Smooth muscle cell (in vitro differentiated cells): ENCODE data around the gene ADAT3. TPM values are rescaled to one million over a fixed set of nuclear protein-coding genes. Genes with fewer than 3 reads are reported as not detected.
A peak's percentile ranks its signal among the peaks of the same experiment; 100 is the strongest.

Experiments used
- DNase-seq: peaks from one replicate; lab custom pipeline; 2025; ENCODE audit not compliant: unreplicated experiment; lab: John Stamatoyannopoulos, UW
- H2AFZ ChIP-seq: fragments of 200-600 bp; sonication (generic); 2 replicates; pipeline ENCODE4 v1.6.0; 2016; ENCODE audit warnings: antibody characterized with exemption, low read depth, mild to moderate bottlenecking
- H3F3A ChIP-seq: fragments of 200-600 bp; sonication (generic); 2 replicates; pipeline ENCODE4 v1.6.0; 2017; ENCODE audit warnings: antibody characterized with exemption, low read depth
- H3K27ac ChIP-seq: fragments of 200-600 bp; sonication (generic); 2 replicates; pipeline ENCODE4 v1.5.1; 2016; ENCODE audit warnings: low read depth, mild to moderate bottlenecking
- H3K27me3 ChIP-seq: fragments of 200-600 bp; sonication (generic); 2 replicates; pipeline ENCODE4 v1.6.1; 2016; ENCODE audit warnings: low read depth, mild to moderate bottlenecking
- H3K36me3 ChIP-seq: fragments of 200-600 bp; sonication (generic); 2 replicates; pipeline ENCODE4 v1.5.1; 2016; ENCODE audit warnings: low read depth
- H3K4me1 ChIP-seq: fragments of 200-600 bp; sonication (generic); 2 replicates; pipeline ENCODE4 v1.5.1; 2016; ENCODE audit warnings: low read depth
- H3K4me2 ChIP-seq: fragments of 200-600 bp; sonication (generic); 2 replicates; pipeline ENCODE4 v1.6.0; 2016; ENCODE audit warnings: mild to moderate bottlenecking
- H3K4me3 ChIP-seq: fragments of 200-600 bp; sonication (generic); 2 replicates; pipeline ENCODE4 v1.5.1; 2016; ENCODE audit warnings: mild to moderate bottlenecking
- H3K79me2 ChIP-seq: fragments of 200-600 bp; sonication (generic); 2 replicates; pipeline ENCODE4 v1.6.0; 2016; ENCODE audit warnings: low read depth, mild to moderate bottlenecking
- H3K9ac ChIP-seq: fragments of 200-600 bp; sonication (generic); 2 replicates; pipeline ENCODE4 v1.6.0; 2016; ENCODE audit warnings: low read depth
- H3K9me3 ChIP-seq: fragments of 200-600 bp; sonication (generic); replicated peaks from 2 replicates; pipeline ENCODE4 v1.5.1; 2016; ENCODE audit warnings: low read depth
- H4K20me1 ChIP-seq: fragments of 200-600 bp; sonication (generic); 2 replicates; pipeline ENCODE4 v1.6.0; 2016; ENCODE audit warnings: low read depth
- CTCF ChIP-seq: fragments of 200-600 bp; sonication (generic); IDR thresholded peaks from 2 replicates; pipeline ENCODE4 v1.5.1; 2017; ENCODE audit warnings: borderline replicate concordance, mild to moderate bottlenecking, antibody characterized with exemption; ENCODE audit not compliant: insufficient read depth, poor library complexity, severe bottlenecking
- WGBS: methylation state at CpG from one replicate; pipeline ENCODE4 v1.1.7; 2016; ENCODE audit warnings: low lambda C conversion rate; 5-methylcytosine and 5-hydroxymethylcytosine counted together
- polyA plus RNA-seq: library from polyadenylated mRNA; unstranded; fragments of >200 nt; fragmentation: Nextera tagmentation; extraction: Ambion mirVana; gene quantifications from 2 replicates; pipeline ENCODE4 v1.2.1, GENCODE V29; 2016
- total RNA-seq: library from RNA; depleted of rRNA; stranded (reverse); fragments of >200 nt; gene quantifications from 2 replicates; pipeline ENCODE4 v1.2.3, GENCODE V29; 2014

Gene ADAT3
- total and polyA plus RNA-seq, 2 experiments from 2014 or later = 0.58 to 2.0 TPM

- no peak overlapping the region for H3K4me3 ChIP-seq
- no peak for TF ChIP-seq CTCF
- H3K79me2 ChIP-seq = peaks cover 67% of the 10 kb centered on the region
- no peak for DNase-seq
- WGBS = 85% methylated on average over 43 of the region's 43 CpGs
- peaks cover 10% of the 10 kb centered on the region for H3F3A ChIP-seq
- H3K36me3 ChIP-seq = no peaks in the 10 kb centered on the region
- H3K9ac ChIP-seq = no peak overlapping the region
- H2AFZ ChIP-seq = no peak overlapping the region
- H3K4me2 ChIP-seq = peak overlapping the region; percentile 31
- peak overlapping the region; percentile 38 for H3K27ac ChIP-seq
- peaks cover 56% of the 10 kb centered on the region for H4K20me1 ChIP-seq
- no peaks in the 10 kb centered on the region for H3K27me3 ChIP-seq
- no peaks in the 10 kb centered on the region for H3K9me3 ChIP-seq
- peaks cover 5% of the 10 kb centered on the region for H3K4me1 ChIP-seq
These were observed 2.6 kb downstream of the ADAT3 start for GRCh38 chr19:1907563-1908363.

- no peak overlapping the region for H2AFZ ChIP-seq
- no peaks in the 10 kb centered on the region for H3K27me3 ChIP-seq
- no peak for TF ChIP-seq CTCF
- H3K4me1 ChIP-seq = peaks cover 5% of the 10 kb centered on the region
- no peak overlapping the region for H3K4me3 ChIP-seq
- H3F3A ChIP-seq = peaks cover 10% of the 10 kb centered on the region
- H3K36me3 ChIP-seq = no peaks in the 10 kb centered on the region
- H3K79me2 ChIP-seq = peaks cover 69% of the 10 kb centered on the region
- H3K9ac ChIP-seq = no peak overlapping the region
- WGBS = 97% methylated on average over 13 of the region's 13 CpGs
- peaks cover 62% of the 10 kb centered on the region for H4K20me1 ChIP-seq
- no peak for DNase-seq
- no peaks in the 10 kb centered on the region for H3K9me3 ChIP-seq
- H3K27ac ChIP-seq = no peak overlapping the region
- H3K4me2 ChIP-seq = no peak overlapping the region
These were observed 3.1 kb downstream of the ADAT3 start for GRCh38 chr19:1908364-1908678.

- H3K27ac ChIP-seq = no peak overlapping the region
- H3K4me2 ChIP-seq = no peak overlapping the region
- no peak for DNase-seq
- TF ChIP-seq CTCF = no peak
- peaks cover 77% of the 10 kb centered on the region for H3K79me2 ChIP-seq
- H3K9ac ChIP-seq = no peak overlapping the region
- peaks cover 76% of the 10 kb centered on the region for H4K20me1 ChIP-seq
- H3K36me3 ChIP-seq = no peaks in the 10 kb centered on the region
- no peaks in the 10 kb centered on the region for H3K27me3 ChIP-seq
- H3K9me3 ChIP-seq = no peaks in the 10 kb centered on the region
- 93% methylated on average over 10 of the region's 10 CpGs for WGBS
- H3K4me3 ChIP-seq = no peak overlapping the region
- H3K4me1 ChIP-seq = peaks cover 5% of the 10 kb centered on the region
- H3F3A ChIP-seq = peaks cover under 1% of the 10 kb centered on the region
- H2AFZ ChIP-seq = no peak overlapping the region
These were observed 4.5 kb downstream of the ADAT3 start for GRCh38 chr19:1909761-1910080.

- 92% methylated on average over 10 of the region's 10 CpGs for WGBS
- H3K4me2 ChIP-seq = no peak overlapping the region
These were observed 5.0 kb downstream of the ADAT3 start for GRCh38 chr19:1910177-1910576.

More at GRCh38 chr19:1910177-1910576, 5.0 kb downstream of the ADAT3 start:
- peaks cover 80% of the 10 kb centered on the region for H4K20me1 ChIP-seq
- H3K36me3 ChIP-seq = no peaks in the 10 kb centered on the region
- H3K4me3 ChIP-seq = no peak overlapping the region
- no peaks in the 10 kb centered on the region for H3F3A ChIP-seq
- H3K4me1 ChIP-seq = peaks cover 5% of the 10 kb centered on the region
- no peaks in the 10 kb centered on the region for H3K27me3 ChIP-seq
- no peak for TF ChIP-seq CTCF
- H3K27ac ChIP-seq = no peak overlapping the region
- no peaks in the 10 kb centered on the region for H3K9me3 ChIP-seq
- no peak overlapping the region for H2AFZ ChIP-seq
- peaks cover 77% of the 10 kb centered on the region for H3K79me2 ChIP-seq
- DNase-seq = no peak
- no peak overlapping the region for H3K9ac ChIP-seq
